NK-92 (cell line): ENCODE data around the gene SIGLEC5.
"Not testable (repeated sequence)": the region's sequence is repeated elsewhere in the genome, so short reads cannot be mapped to it uniquely, and the experiment has no call there.

Experiments
- DNase-seq: peaks from one replicate; lab custom pipeline; 2025; ENCODE audit not compliant: unreplicated experiment; lab: John Stamatoyannopoulos, UW

The SIGLEC5 gene

GRCh38 chr19:51630315-51630714 lies at the start of gene SIGLEC5:
Gene SIGLEC5, minus strand, starts transcription at chr19:51630401. Its CDS starts 66 bp downstream, at chr19:51630335.
- DNase-seq, result not testable (repeated sequence)

GRCh38 chr19:51676566-51677083 lies 46.4 kb upstream of the SIGLEC5 start:
- no peak for DNase-seq

- not testable (repeated sequence) for DNase-seq
Observed at GRCh38 chr19:51675911-51676565, 45.8 kb upstream of the SIGLEC5 start.

GRCh38 chr19:51668216-51668615 lies 38.0 kb upstream of the SIGLEC5 start:
- no peak for DNase-seq

GRCh38 chr19:51664997-51665396 lies 34.8 kb upstream of the SIGLEC5 start:
- no peak for DNase-seq

- DNase-seq, result no peak
Observed at GRCh38 chr19:51664131-51664530, 33.9 kb upstream of the SIGLEC5 start.

- no peak for DNase-seq
Observed at GRCh38 chr19:51663650-51664049, 33.4 kb upstream of the SIGLEC5 start.

GRCh38 chr19:51660975-51661600 lies 30.9 kb upstream of the SIGLEC5 start:
- no peak for DNase-seq

GRCh38 chr19:51654783-51655182 lies 24.6 kb upstream of the SIGLEC5 start:
- no peak for DNase-seq

- no peak for DNase-seq
Observed at GRCh38 chr19:51653162-51653561, 23.0 kb upstream of the SIGLEC5 start.

- DNase-seq, result no peak
Observed at GRCh38 chr19:51652266-51652665, 22.1 kb upstream of the SIGLEC5 start.

- no peak for DNase-seq
Observed at GRCh38 chr19:51651216-51651846, 21.1 kb upstream of the SIGLEC5 start.

- no peak for DNase-seq
Observed at GRCh38 chr19:51647318-51647717, 17.1 kb upstream of the SIGLEC5 start.

- DNase-seq, result not testable (repeated sequence)
Observed at GRCh38 chr19:51646730-51647129, 16.5 kb upstream of the SIGLEC5 start, which contains the start of gene SIGLEC14. Gene SIGLEC14, minus strand, starts transcription at chr19:51646825. Its CDS starts 66 bp downstream, at chr19:51646759.

- no peak for DNase-seq
Observed at GRCh38 chr19:51644636-51645271, 14.6 kb upstream of the SIGLEC5 start.

- DNase-seq, result no peak
Observed at GRCh38 chr19:51641648-51642047, 11.4 kb upstream of the SIGLEC5 start.

GRCh38 chr19:51640386-51640785 lies 10.2 kb upstream of the SIGLEC5 start:
- no peak for DNase-seq

GRCh38 chr19:51639916-51640315 lies 9.7 kb upstream of the SIGLEC5 start:
- DNase-seq, result no peak

GRCh38 chr19:51637362-51637978 lies 7.3 kb upstream of the SIGLEC5 start:
- DNase-seq, result no peak

- DNase-seq, result no peak
Observed at GRCh38 chr19:51632126-51632525, 1.9 kb upstream of the SIGLEC5 start.
